ENCODE measurements around the gene LCE7A.

LCE7A gene

GRCh38 chr1:152859696-152860095 is at the start of gene LCE7A:
Gene LCE7A, plus strand, starts transcription at chr1:152859996. Its CDS starts 702 bp downstream, at chr1:152860698.
- DNase-seq: no peak
- intact Hi-C loops (cut with DNase I): no loop called here

DNA sequence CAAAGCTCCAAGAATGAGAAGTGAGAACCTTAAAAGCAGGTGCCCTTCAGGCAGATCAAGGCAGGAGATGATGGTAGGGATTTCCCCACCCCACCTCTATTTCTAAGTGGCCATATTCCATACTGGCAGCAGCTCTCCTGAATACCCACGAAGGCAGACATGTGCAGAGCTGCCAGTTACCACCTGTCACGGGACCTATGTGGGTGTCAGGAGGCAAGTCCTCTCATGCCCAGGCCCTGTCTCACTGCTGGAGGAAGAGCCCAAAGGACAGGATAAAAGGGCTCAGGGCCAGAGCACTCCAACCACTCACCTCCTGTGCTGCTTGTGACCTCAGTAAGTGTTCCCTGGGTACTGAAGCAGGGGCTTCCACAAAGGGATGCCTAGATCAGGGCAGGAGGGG is 48.7 kb upstream of the LCE7A start:
- intact Hi-C loops (cut with DNase I): no loop called here
- no peak for DNase-seq

GRCh38 chr1:152811671-152812070 is 48.1 kb upstream of the LCE7A start, which contains the start of gene LCE1B:
Gene LCE1B, plus strand, starts transcription at chr1:152811971. Its CDS starts 476 bp downstream, at chr1:152812447.
- intact Hi-C loops (cut with DNase I): no loop called here
- DNase-seq: no peak

GRCh38 chr1:152817309-152817708 is 42.5 kb upstream of the LCE7A start:
- no peak for DNase-seq
- intact Hi-C loops (cut with DNase I): no loop called here

DNA sequence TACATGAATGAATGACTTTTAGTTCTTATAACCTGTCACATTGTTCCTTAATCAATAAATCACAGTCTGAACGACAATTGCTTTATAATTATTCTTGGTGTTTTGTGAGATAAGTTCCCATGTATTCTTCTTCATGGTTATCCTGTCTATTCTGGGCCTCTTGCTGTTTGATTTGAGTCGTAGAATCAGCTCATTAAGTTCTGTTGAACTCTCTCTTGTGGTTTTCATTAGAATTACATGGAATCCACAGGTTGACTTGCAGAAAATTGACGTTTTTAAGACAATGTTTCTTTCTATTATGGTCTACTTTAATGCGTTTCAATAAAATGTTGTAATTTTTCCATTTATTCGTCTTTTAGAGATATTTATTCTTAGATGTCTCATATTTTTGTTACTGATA is 36.5 kb upstream of the LCE7A start:
- intact Hi-C loops (cut with DNase I): no loop called here
- DNase-seq: no peak

GRCh38 chr1:152824964-152825363 is 34.8 kb upstream of the LCE7A start:
- DNase-seq: no peak
- intact Hi-C loops (cut with DNase I): no loop called here

- DNase-seq: no peak
- intact Hi-C loops (cut with DNase I): no loop called here
Measured at GRCh38 chr1:152827173-152827572, 32.6 kb upstream of the LCE7A start, which contains the start of gene LCE1A. Gene LCE1A, plus strand, starts transcription at chr1:152827473. Its CDS starts 0 bp downstream, at chr1:152827473.

DNA sequence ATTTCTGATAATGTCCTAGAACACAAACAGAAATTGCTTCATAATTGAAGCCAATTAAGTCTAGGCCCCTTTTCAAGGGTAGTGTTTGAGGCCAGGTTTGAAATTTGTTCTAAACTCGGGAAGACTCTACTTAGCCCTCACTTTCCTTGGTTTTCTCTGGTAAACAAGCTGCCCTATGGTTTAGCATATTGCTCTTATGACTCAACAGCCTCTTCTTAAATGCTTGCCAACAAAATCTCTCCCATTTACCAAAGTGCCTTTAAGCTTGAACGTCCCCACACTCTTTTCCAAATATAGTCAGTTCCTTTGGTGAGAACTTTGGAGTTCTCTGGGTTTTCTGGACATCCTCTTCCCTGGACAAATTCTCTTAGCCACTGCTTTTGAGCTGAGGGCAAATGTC is 22.9 kb upstream of the LCE7A start:
- no peak for DNase-seq
- intact Hi-C loops (cut with DNase I): no loop called here

DNA sequence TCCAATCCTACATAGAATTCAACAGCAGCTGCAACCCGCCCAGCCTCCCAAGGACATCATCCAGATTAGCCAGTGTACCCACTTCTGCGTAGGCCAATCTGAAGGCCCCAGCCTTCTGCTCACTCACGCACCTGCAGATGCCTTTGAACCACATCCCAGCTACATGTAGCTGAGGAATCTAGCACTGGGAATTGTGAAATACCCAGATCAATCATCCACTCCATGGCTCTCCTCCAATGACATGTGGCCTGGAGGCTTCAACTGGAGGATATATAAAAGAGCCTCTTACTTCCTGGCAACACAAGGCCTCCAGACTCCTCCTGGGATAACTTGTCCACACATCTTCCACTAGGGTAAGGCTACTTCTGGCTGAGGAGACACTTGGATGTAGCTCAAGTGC is 17.2 kb upstream of the LCE7A start, which contains the start of gene LCE6A:
Gene LCE6A (plus strand): TSS at position 301 of the 400 bp plus-strand sequence. CDS start 665 bp downstream, outside the sequence.
- intact Hi-C loops (cut with DNase I): no loop called here
- DNase-seq: no peak

DNA sequence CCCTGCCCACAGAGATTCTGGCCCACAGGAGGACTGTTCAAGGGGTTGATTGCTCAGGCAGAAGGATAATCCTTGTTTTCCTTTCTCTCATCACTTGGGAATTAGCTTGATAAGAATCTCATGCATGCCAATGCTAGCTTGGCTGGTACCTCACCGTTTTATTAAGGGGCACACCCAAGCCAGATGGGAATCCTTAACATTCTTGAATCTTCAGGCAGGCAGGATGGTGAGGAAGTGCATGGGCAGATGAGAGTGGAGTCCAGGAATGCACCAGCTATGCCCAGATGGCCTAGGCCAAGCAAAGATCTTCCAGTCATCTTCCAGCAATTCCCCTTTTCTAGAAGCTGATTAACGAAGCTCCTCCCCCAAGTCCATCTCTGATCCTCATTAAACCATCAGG is 4.1 kb upstream of the LCE7A start:
- intact Hi-C loops (cut with DNase I): no loop called here
- DNase-seq: no peak

GRCh38 chr1:152858062-152858461 is 1.7 kb upstream of the LCE7A start:
- intact Hi-C loops (cut with DNase I): no loop called here
- no peak for DNase-seq

DNA sequence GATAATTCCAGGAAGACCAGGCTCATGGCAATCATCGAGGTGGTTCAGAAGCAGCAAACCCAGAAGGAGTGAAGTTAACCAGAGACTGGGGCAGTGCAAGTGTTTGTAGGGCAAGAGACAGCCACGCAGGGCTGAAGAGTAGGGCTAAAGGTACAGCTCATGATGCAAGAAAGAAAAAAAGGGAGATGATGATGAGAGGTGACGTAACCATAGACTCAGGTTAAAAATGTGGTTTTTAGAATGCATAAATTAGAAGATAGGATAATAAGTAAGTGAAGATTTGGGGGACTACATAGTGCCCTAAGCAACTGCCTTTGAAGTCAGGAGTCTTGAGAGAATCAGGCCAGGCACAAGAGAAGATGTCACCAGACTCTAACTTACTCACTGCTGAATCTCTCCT is 333 bp downstream of the LCE7A start:
- intact Hi-C loops (cut with DNase I): no loop called here
- DNase-seq: no peak

- no peak for DNase-seq
- intact Hi-C loops (cut with DNase I): no loop called here
Measured at GRCh38 chr1:152861374-152861773, 1.6 kb downstream of the LCE7A start.

- DNase-seq: no peak
- intact Hi-C loops (cut with DNase I): no loop called here
Measured at GRCh38 chr1:152864443-152864842, 4.6 kb downstream of the LCE7A start.

DNA sequence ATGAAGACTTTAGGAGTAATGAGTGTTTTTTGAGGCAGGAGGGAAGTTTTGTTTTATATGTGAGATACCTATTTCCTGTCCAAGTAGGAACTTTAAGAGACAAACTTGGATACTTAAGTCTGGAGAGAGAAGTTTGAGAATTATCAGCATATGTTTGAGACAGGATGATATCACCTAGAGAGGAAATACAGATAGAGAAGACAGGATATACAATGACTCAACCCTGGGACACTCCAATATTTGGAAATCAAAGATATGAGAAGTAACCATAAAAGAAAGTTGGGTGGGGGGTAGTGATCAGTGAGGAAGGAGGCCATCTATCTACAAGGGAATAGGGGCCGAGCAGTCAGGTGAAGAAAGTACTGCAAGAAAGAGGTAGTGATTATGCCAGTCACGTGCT is 6.5 kb downstream of the LCE7A start:
- intact Hi-C loops (cut with DNase I): loop anchor here (5.0 kb wide), 1 partner anchor 356 kb away; no protein-coding TSS in a partner anchor
- no peak for DNase-seq

- intact Hi-C loops (cut with DNase I): loop anchor here (5.0 kb wide), 1 partner anchor 352 kb away; no protein-coding TSS in a partner anchor
- peak in 9 of 10 donors; percentile 23 to 88 (median 69) for DNase-seq
Measured at GRCh38 chr1:152869808-152870419, 10.1 kb downstream of the LCE7A start.

GRCh38 chr1:152870831-152871730 is 11.3 kb downstream of the LCE7A start:
- peak in 2 of 10 donors; percentile 22 to 64 for DNase-seq
- intact Hi-C loops (cut with DNase I): no loop called here

- DNase-seq: no peak
- intact Hi-C loops (cut with DNase I): no loop called here
Measured at GRCh38 chr1:152871731-152872126, 11.9 kb downstream of the LCE7A start.

DNA sequence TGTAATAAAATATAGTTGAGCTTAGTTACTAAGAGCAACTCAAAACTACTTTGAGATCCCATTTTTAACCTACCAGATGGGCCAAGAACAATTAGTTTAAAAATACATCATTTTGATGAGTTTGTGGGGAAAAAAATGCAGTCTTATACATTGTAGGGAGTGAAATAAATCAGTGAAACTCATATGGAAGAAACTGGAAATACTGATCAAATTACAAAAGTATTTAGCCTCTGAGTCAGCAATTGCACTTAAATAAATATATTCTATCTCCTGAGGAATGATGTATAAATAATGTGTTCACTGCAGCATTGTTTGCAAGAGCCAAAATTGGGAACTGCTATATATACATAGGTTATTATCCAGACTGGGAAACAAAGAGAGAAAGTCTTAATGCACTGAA is 13.7 kb downstream of the LCE7A start:
- intact Hi-C loops (cut with DNase I): no loop called here
- DNase-seq: no peak

- intact Hi-C loops (cut with DNase I): no loop called here
- DNase-seq: no peak
Measured at GRCh38 chr1:152876827-152877226, 17.0 kb downstream of the LCE7A start.

GRCh38 chr1:152878042-152878441 is 18.2 kb downstream of the LCE7A start, which contains the start of gene SMCP:
Gene SMCP, plus strand, starts transcription at chr1:152878322. Its CDS starts 6,101 bp downstream, at chr1:152884423.
- intact Hi-C loops (cut with DNase I): no loop called here
- no peak for DNase-seq
